ENCODE data around the gene PGGHG.

PGGHG gene

DNA sequence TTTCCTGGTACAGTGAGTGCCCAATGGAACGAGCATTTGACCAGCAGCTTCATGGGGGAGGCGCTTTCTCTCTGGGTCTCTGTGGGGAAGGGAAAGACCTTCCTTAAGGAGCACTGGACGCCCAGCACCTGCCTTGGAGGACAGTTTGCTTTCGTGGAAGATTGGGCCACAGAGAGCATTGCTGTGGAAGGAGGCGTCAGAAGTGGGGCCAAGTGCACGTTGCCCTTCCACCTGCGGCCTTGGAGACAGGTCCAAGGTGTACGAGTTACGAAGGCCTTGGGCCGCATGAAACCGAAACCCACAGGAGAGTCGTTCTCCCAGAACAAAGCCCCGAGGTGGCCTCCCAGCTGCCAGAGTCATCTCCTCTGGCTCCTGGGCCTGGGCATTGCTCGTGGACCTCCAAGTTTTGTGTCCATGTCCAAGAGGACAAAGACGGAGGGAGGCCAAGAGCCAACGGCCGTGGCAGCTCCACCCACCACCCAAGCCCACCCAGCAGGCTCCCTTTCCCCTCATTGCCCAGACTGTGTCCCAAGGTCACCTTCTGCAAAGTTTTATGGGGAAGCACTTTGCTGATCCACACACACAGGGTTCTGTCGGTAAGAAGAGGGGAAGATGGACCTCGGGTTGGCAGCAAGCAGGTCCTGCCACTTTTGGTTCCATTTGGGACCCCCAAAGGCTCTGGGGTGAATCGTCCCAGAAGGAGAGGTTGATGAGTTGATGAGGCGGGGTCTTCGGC, 16.6 kb upstream of the PGGHG start:
- no peak for DNase-seq (ENCODE audit: low read depth, low spot score)
- TF ChIP-seq CTCF (IDR thresholded peaks at IDR 0.05; ENCODE audit: insufficient read depth, low read length, missing control alignments), result no peak
- CTCF ChIA-PET, result interaction anchor here (1.2 to 1.6 kb wide), 2 partner anchors 22 to 177 kb away, joined by 4 to 5 read pairs; partner anchors contain the start of gene PTDSS2
- H3K4me3 ChIP-seq (ENCODE audit: low read depth, low read length), result no peak overlapping the region
- POLR2A ChIA-PET, result no interaction called here

- ChIA-PET POLR2A (no interaction called here), CTCF (no interaction called here)
- no peak for TF ChIP-seq CTCF (IDR thresholded peaks at IDR 0.05; ENCODE audit: insufficient read depth, low read length, missing control alignments)
- no peak overlapping the region for H3K4me3 ChIP-seq (ENCODE audit: low read depth, low read length)
- no peak for DNase-seq (ENCODE audit: low read depth, low spot score)
These were observed 16.1 kb upstream of the PGGHG start for GRCh38 chr11:272931-273198.

- CTCF ChIA-PET, result interaction anchor here (1.1 to 1.6 kb wide), 3 partner anchors 10 to 172 kb away, joined by 3 to 4 read pairs (median 4); no protein-coding TSS in a partner anchor
- TF ChIP-seq CTCF (IDR thresholded peaks at IDR 0.05; ENCODE audit: insufficient read depth, low read length, missing control alignments), result no peak
These were observed 12.7 kb upstream of the PGGHG start for GRCh38 chr11:276219-276618.

GRCh38 chr11:278001-278951, 10.7 kb upstream of the PGGHG start, which contains the start of gene NLRP6:
Gene NLRP6 (plus strand): TSS chr11:278407. CDS start chr11:278570, 163 bp downstream.
- POLR2A ChIA-PET, result no interaction called here
- no peak for DNase-seq (ENCODE audit: low read depth, low spot score)
- no peak for TF ChIP-seq CTCF (IDR thresholded peaks at IDR 0.05; ENCODE audit: insufficient read depth, low read length, missing control alignments)
- CTCF ChIA-PET, result interaction anchor here (1.6 kb wide), 1 partner anchor 28 kb away, joined by 5 read pairs; no protein-coding TSS in a partner anchor
- H3K4me3 ChIP-seq (ENCODE audit: low read depth, low read length), result no peak within 1 kb of the TSS

More at GRCh38 chr11:276219-276618, 12.7 kb upstream of the PGGHG start:
- no peak overlapping the region for H3K4me3 ChIP-seq (ENCODE audit: low read depth, low read length)
- no peak for DNase-seq (ENCODE audit: low read depth, low spot score)
- POLR2A ChIA-PET, result no interaction called here

DNA sequence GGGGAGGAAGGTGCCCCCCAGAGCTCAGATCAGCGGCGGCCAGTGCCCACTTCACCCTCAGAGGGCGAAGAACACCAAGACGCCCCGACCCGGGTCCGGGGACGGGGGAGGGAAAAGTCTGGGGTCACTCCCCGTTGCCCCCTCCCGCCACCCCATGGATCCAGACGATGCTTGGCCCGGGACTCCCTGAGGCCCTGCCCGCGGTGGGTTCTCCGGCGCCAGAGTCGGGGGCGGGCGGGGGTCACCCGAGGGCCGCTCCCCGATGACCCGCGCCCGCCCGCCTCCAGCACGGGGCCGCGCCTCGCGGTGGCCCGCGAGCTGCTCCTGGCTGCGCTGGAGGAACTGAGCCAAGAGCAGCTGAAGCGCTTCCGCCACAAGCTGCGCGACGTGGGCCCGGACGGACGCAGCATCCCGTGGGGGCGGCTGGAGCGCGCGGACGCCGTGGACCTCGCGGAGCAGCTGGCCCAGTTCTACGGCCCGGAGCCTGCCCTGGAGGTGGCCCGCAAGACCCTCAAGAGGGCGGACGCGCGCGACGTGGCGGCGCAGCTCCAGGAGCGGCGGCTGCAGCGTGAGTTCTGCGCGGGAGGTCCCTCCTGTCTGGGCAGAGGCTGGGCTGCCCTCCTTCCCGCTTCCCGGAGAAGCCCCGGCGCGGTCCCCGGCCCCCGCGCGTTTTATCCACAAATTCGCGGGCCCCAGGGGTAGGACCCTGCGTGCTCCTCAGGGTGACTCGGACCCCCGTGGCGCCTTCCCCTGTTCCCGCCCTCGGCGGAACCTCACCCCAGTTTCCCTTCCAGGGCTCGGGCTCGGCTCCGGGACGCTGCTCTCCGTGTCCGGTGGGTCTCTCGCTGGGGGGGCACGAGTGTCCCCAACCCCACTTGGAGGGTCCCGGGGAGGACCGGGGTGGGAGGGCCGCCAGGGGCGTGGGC, 9.6 kb upstream of the PGGHG start:
- CTCF ChIA-PET, result interaction anchor here (1.6 kb wide), 1 partner anchor 29 kb away, joined by 5 read pairs; no protein-coding TSS in a partner anchor
- no peak for TF ChIP-seq CTCF (IDR thresholded peaks at IDR 0.05; ENCODE audit: insufficient read depth, low read length, missing control alignments)
- POLR2A ChIA-PET, result no interaction called here
- DNase-seq (ENCODE audit: low read depth, low spot score), result no peak
- H3K4me3 ChIP-seq (ENCODE audit: low read depth, low read length), result no peak overlapping the region
